HEK293 (cell line): Measurements from ENCODE around the gene CSNK2A2.

Experiments used
- CTCF ChIA-PET: fragments of 350-600 bp; formaldehyde crosslinking; extraction: SDS; loops from one replicate; lab custom pipeline; 2021; ENCODE audit warnings: antibody characterized with exemption; lab: Yijun Ruan, JAX
- POLR2A ChIA-PET: fragments of 300-600 bp; formaldehyde crosslinking; extraction: SDS; loops from one replicate; lab custom pipeline; 2020; ENCODE audit warnings: antibody characterized with exemption, inconsistent platforms; lab: Yijun Ruan, JAX
- H3K27ac ChIP-seq: fragments of 200-500 bp; sonication (Bioruptor generic); 2 replicates; pipeline ENCODE4 v1.5.1; 2014; ENCODE audit warnings: low read depth, low read length, control low read depth, inconsistent platforms; ENCODE audit errors: extremely low read depth
- H3K36me3 ChIP-seq, 2 experiments: fragments of 200-500 bp in 1 of 2; sonication (Bioruptor generic) in 1 of 2; 1 replicate in 1 of 2; 2 replicates in 1 of 2; pipeline ENCODE4 v1.5.1; 2014 to 2017; ENCODE audit warnings: inconsistent platforms in 2 of 2, low read length in 2 of 2; ENCODE audit not compliant: control insufficient read depth in 2 of 2, insufficient read depth in 1 of 2
- H3K4me1 ChIP-seq: fragments of 200-500 bp; sonication (Bioruptor generic); 2 replicates; pipeline ENCODE4 v1.5.1; 2014; ENCODE audit warnings: mild to moderate bottlenecking, low read length, inconsistent platforms; ENCODE audit not compliant: control insufficient read depth, insufficient read depth
- H3K4me3 ChIP-seq: 2 replicates; pipeline ENCODE4 v1.5.1; 2011; ENCODE audit warnings: low read depth, mild to moderate bottlenecking, control low read depth, low read length, moderate library complexity
- H3K9me3 ChIP-seq: fragments of 200-500 bp; sonication (Bioruptor generic); 2 replicates; pipeline ENCODE4 v1.5.1; 2014; ENCODE audit warnings: low read depth, low read length, inconsistent platforms; ENCODE audit not compliant: control insufficient read depth, insufficient read depth
- ATF2 ChIP-seq: fragments of 450-650 bp; formaldehyde crosslinking; IDR thresholded peaks from 2 replicates; pipeline ENCODE4 v1.5.1; 2016; ENCODE audit warnings: missing biosample characterization, missing genetic modification characterization, low read depth
- KLF1 ChIP-seq: fragments of 450-650 bp; formaldehyde crosslinking; IDR thresholded peaks from 2 replicates; pipeline ENCODE4 v1.5.1; 2016; ENCODE audit warnings: missing biosample characterization, missing genetic modification characterization
- KLF8 ChIP-seq: fragments of 450-650 bp; formaldehyde crosslinking; IDR thresholded peaks from 2 replicates; pipeline ENCODE4 v1.5.1; 2016; ENCODE audit warnings: missing biosample characterization, missing genetic modification characterization
- PRDM10 ChIP-seq: fragments of 450-650 bp; formaldehyde crosslinking; IDR thresholded peaks from 2 replicates; pipeline ENCODE4 v1.5.1; 2016; ENCODE audit warnings: missing biosample characterization, missing genetic modification characterization
- PRDM6 ChIP-seq: fragments of 450-650 bp; formaldehyde crosslinking; IDR thresholded peaks from 2 replicates; pipeline ENCODE4 v1.5.1; 2017; ENCODE audit warnings: missing biosample characterization, missing genetic modification characterization
- SETDB1 ChIP-seq: IDR thresholded peaks from one replicate; pipeline ENCODE4 v1.6.1; 2017; ENCODE audit warnings: mild to moderate bottlenecking, low read length, moderate library complexity, mixed read lengths; ENCODE audit not compliant: insufficient read length
- SP7 ChIP-seq: fragments of 450-650 bp; formaldehyde crosslinking; IDR thresholded peaks from 2 replicates; pipeline ENCODE4 v1.5.1; 2016; ENCODE audit warnings: missing biosample characterization, missing genetic modification characterization
- ZBTB44 ChIP-seq: fragments of 450-650 bp; IDR thresholded peaks from 2 replicates; pipeline ENCODE4 v1.5.1; 2018; ENCODE audit warnings: missing biosample characterization, mild to moderate bottlenecking, missing genetic modification characterization
- ZFP69B ChIP-seq: fragments of 450-650 bp; formaldehyde crosslinking; IDR thresholded peaks from 2 replicates; pipeline ENCODE4 v1.5.1; 2016; ENCODE audit warnings: missing biosample characterization, missing genetic modification characterization
- ZNF10 ChIP-seq: fragments of 450-650 bp; formaldehyde crosslinking; IDR thresholded peaks from 2 replicates; pipeline ENCODE4 v1.5.1; 2017; ENCODE audit warnings: missing biosample characterization, missing genetic modification characterization
- ZNF18 ChIP-seq: fragments of 450-650 bp; formaldehyde crosslinking; IDR thresholded peaks from 2 replicates; pipeline ENCODE4 v1.5.1; 2016; ENCODE audit warnings: missing biosample characterization, missing genetic modification characterization
- ZNF19 ChIP-seq: fragments of 450-650 bp; formaldehyde crosslinking; IDR thresholded peaks from 2 replicates; pipeline ENCODE4; 2016; ENCODE audit warnings: missing biosample characterization, missing genetic modification characterization, low read depth
- ZNF341 ChIP-seq: fragments of 450-650 bp; formaldehyde crosslinking; IDR thresholded peaks from 2 replicates; pipeline ENCODE4; 2016; ENCODE audit warnings: low read depth, missing biosample characterization, missing genetic modification characterization
- ZNF350 ChIP-seq: fragments of 450-650 bp; formaldehyde crosslinking; IDR thresholded peaks from 2 replicates; pipeline ENCODE4 v1.5.0; 2017; ENCODE audit warnings: missing biosample characterization, mild to moderate bottlenecking, missing genetic modification characterization
- ZNF501 ChIP-seq: fragments of 450-650 bp; formaldehyde crosslinking; IDR thresholded peaks from 2 replicates; pipeline ENCODE4 v1.5.1; 2016; ENCODE audit warnings: missing biosample characterization, missing genetic modification characterization
- ZNF768 ChIP-seq: fragments of 450-650 bp; formaldehyde crosslinking; IDR thresholded peaks from 2 replicates; pipeline ENCODE4 v1.5.1; 2018; ENCODE audit warnings: missing biosample characterization, mild to moderate bottlenecking, missing genetic modification characterization
- ZNF785 ChIP-seq: fragments of 450-650 bp; formaldehyde crosslinking; IDR thresholded peaks from 2 replicates; pipeline ENCODE4 v1.5.1; 2016; ENCODE audit warnings: missing biosample characterization, missing genetic modification characterization
- ZNF843 ChIP-seq: fragments of 450-650 bp; formaldehyde crosslinking; IDR thresholded peaks from 2 replicates; pipeline ENCODE4 v1.5.1; 2016; ENCODE audit warnings: missing biosample characterization, missing genetic modification characterization
- ZSCAN18 ChIP-seq: fragments of 450-650 bp; formaldehyde crosslinking; IDR thresholded peaks from 2 replicates; pipeline ENCODE4 v1.5.1; 2016; ENCODE audit warnings: missing biosample characterization, missing genetic modification characterization
- ZSCAN4 ChIP-seq: fragments of 450-650 bp; formaldehyde crosslinking; IDR thresholded peaks from 2 replicates; pipeline ENCODE4 v1.5.1; 2017; ENCODE audit warnings: missing biosample characterization, missing genetic modification characterization

Gene CSNK2A2

GRCh38 chr16:58186176-58186944 is 11.5 kb downstream of the CSNK2A2 start:
- no peak overlapping the region for H3K27ac ChIP-seq
- H3K9me3 ChIP-seq = no peaks in the 10 kb centered on the region
- peaks cover 44 to 91% of the 10 kb centered on the region in 2 experiments for H3K36me3 ChIP-seq
- ChIA-PET CTCF (interaction anchor here (1.0 kb wide), 1 partner anchor 57 kb away, joined by 3 read pairs; the partner anchor contains the start of gene CFAP20), POLR2A (no interaction called here)
- no peaks in the 10 kb centered on the region for H3K4me1 ChIP-seq
- TF ChIP-seq SETDB1 = no peak
- TF ChIP-seq ZNF341 (tag by site-specific recombination) = no peak
- TF ChIP-seq KLF1 (tag by site-specific recombination) = no peak
- no peak for TF ChIP-seq ZNF19 (tag by site-specific recombination)
- TF ChIP-seq ZNF768 (tag by site-specific recombination) = no peak
- no peak for TF ChIP-seq ZNF501 (tag by site-specific recombination)
- TF ChIP-seq PRDM6 = no peak
- no peak for TF ChIP-seq ZNF10
- TF ChIP-seq ZFP69B (tag by site-specific recombination) = no peak
- no peak for TF ChIP-seq ZNF18
- no peak for TF ChIP-seq ZNF785 (tag by site-specific recombination)
- TF ChIP-seq, all 188 proteins: peak for 0
- H3K4me3 ChIP-seq = no peak overlapping the region

GRCh38 chr16:58177353-58177710 is 20.6 kb downstream of the CSNK2A2 start:
- Histone ChIP-seq H3K4me1 (no peaks in the 10 kb centered on the region), H3K27ac (no peak overlapping the region), H3K4me3 (no peak overlapping the region), H3K9me3 (no peaks in the 10 kb centered on the region), H3K36me3 (peaks cover 8 to 84% of the 10 kb centered on the region in 2 experiments)
- POLR2A ChIA-PET = interaction anchor here (0.6 kb wide), 1 partner anchor 21 kb away, joined by 4 read pairs; no protein-coding TSS in a partner anchor
- CTCF ChIA-PET = interaction anchor here (0.7 kb wide), 1 partner anchor 132 kb away, joined by 3 read pairs; no protein-coding TSS in a partner anchor
- TF ChIP-seq ZNF350 = no peak
- TF ChIP-seq ZNF341 (tag by site-specific recombination) = no peak
- no peak for TF ChIP-seq ZSCAN4 (tag by site-specific recombination)
- TF ChIP-seq ATF2 (tag by site-specific recombination) = no peak
- TF ChIP-seq ZSCAN18 (tag by site-specific recombination) = no peak
- no peak for TF ChIP-seq ZBTB44 (tag by site-specific recombination)
- no peak for TF ChIP-seq ZNF843
- TF ChIP-seq SP7 = no peak
- no peak for TF ChIP-seq PRDM10 (tag by site-specific recombination)
- no peak for TF ChIP-seq KLF8
